Hepatocyte (in vitro differentiated cells): ENCODE data around the gene CXCL14. TPM values are rescaled to one million over a fixed set of nuclear protein-coding genes. Genes with fewer than 3 reads are reported as not detected.

Experiments used
- DNase-seq: peaks from one replicate; pipeline ENCODE4 v3.0.0-alpha.2; 2016; ENCODE audit warnings: low spot score
- H2AFZ ChIP-seq: fragments of 200-600 bp; sonication (generic); 2 replicates; pipeline ENCODE4 v1.6.0; 2016; ENCODE audit warnings: antibody characterized with exemption, mild to moderate bottlenecking
- H3K27ac ChIP-seq: fragments of 200-600 bp; sonication (generic); 2 replicates; pipeline ENCODE4 v1.5.1; 2016; ENCODE audit warnings: mild to moderate bottlenecking
- H3K27me3 ChIP-seq: fragments of 200-600 bp; sonication (generic); 2 replicates; pipeline ENCODE4 v1.6.1; 2016
- H3K36me3 ChIP-seq: fragments of 200-600 bp; sonication (generic); replicated peaks from 2 replicates; pipeline ENCODE4 v1.5.1; 2016; ENCODE audit warnings: low read depth; ENCODE audit not compliant: insufficient read depth
- H3K4me1 ChIP-seq: fragments of 200-600 bp; sonication (generic); 2 replicates; pipeline ENCODE4 v1.5.1; 2016; ENCODE audit warnings: mild to moderate bottlenecking, moderate library complexity; ENCODE audit not compliant: insufficient read depth
- H3K4me2 ChIP-seq: fragments of 200-600 bp; sonication (generic); 2 replicates; pipeline ENCODE4 v1.6.0; 2016
- H3K4me3 ChIP-seq: fragments of 200-600 bp; sonication (generic); 2 replicates; pipeline ENCODE4 v1.5.1; 2016; ENCODE audit warnings: mild to moderate bottlenecking
- H3K79me2 ChIP-seq: fragments of 200-600 bp; sonication (generic); 2 replicates; pipeline ENCODE4 v1.6.0; 2017; ENCODE audit warnings: mild to moderate bottlenecking
- H3K9me2 ChIP-seq: fragments of 200-600 bp; sonication (generic); replicated peaks from 2 replicates; pipeline ENCODE4 v1.6.0; 2017; ENCODE audit warnings: mild to moderate bottlenecking; ENCODE audit not compliant: insufficient read depth
- H3K9me3 ChIP-seq: fragments of 200-600 bp; sonication (generic); 2 replicates; pipeline ENCODE4 v1.5.1; 2016; ENCODE audit warnings: low read depth, mild to moderate bottlenecking
- H4K20me1 ChIP-seq: fragments of 200-600 bp; sonication (generic); 2 replicates; pipeline ENCODE4 v1.6.0; 2016; ENCODE audit warnings: mild to moderate bottlenecking; ENCODE audit not compliant: insufficient read depth, poor library complexity, severe bottlenecking
- EZH2 ChIP-seq: fragments of 200-600 bp; sonication (generic); IDR thresholded peaks from 2 replicates; pipeline ENCODE4 v1.6.1; 2016; ENCODE audit warnings: antibody characterized with exemption, mild to moderate bottlenecking, borderline replicate concordance
- EZH2phosphoT487 ChIP-seq: fragments of 200-600 bp; sonication (generic); IDR thresholded peaks from one replicate; pipeline ENCODE4 v1.6.1; 2018; ENCODE audit warnings: antibody characterized with exemption, mild to moderate bottlenecking, low read depth, moderate library complexity; ENCODE audit not compliant: unreplicated experiment, severe bottlenecking
- WGBS: methylation state at CpG from one replicate; pipeline ENCODE4 v1.1.6; 2016; ENCODE audit warnings: low lambda C conversion rate; ENCODE audit errors: missing lambda C conversion rate; 5-methylcytosine and 5-hydroxymethylcytosine counted together
- polyA plus RNA-seq: library from polyadenylated mRNA; unstranded; fragments of >200 nt; fragmentation: Nextera tagmentation; extraction: Ambion mirVana; gene quantifications from 2 replicates; pipeline ENCODE4 v1.2.1, GENCODE V29; 2016
- total RNA-seq: library from RNA; depleted of rRNA; stranded (reverse); fragments of >200 nt; gene quantifications from 2 replicates; pipeline ENCODE4 v1.2.3, GENCODE V29; 2014
- TF ChIP-seq, protein P1 (sequence below): fragments of 200-600 bp; sonication (generic); IDR thresholded peaks from 2 replicates; pipeline ENCODE4 v1.5.1; 2016; ENCODE audit warnings: antibody characterized with exemption, mild to moderate bottlenecking; ENCODE audit not compliant: poor library complexity

Gene CXCL14
- total and polyA plus RNA-seq, 2 experiments from 2014 or later = 52.5 to 88.8 TPM

DNA sequence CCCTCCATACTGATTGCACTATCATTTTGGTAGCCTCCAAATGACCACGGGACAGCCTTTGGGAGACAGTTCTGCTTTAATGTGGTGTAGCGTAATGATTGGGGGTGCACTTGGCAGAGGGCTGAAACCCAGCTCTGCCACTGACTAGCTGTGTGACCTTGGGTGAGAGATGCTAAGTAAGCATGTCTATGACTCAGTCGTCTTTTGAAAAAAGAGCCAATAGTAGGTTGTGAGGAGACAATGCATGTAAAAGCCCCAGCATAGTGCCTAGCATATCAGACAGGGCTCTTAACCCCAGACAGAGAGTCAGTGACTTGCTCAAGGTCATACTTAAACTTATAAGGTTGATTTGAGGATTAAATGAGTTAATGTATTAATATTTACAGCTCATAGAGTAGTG, 18.0 kb upstream of the CXCL14 start:
- Histone ChIP-seq H3K9me3 (no peaks in the 10 kb centered on the region), H3K9me2 (no peaks in the 10 kb centered on the region), H3K27ac (no peak overlapping the region), H3K27me3 (peaks cover 10% of the 10 kb centered on the region), H4K20me1 (no peaks in the 10 kb centered on the region), H3K4me1 (no peaks in the 10 kb centered on the region), H3K4me2 (no peak overlapping the region), H3K79me2 (no peaks in the 10 kb centered on the region), H2AFZ (no peak overlapping the region), H3K4me3 (no peak overlapping the region), H3K36me3 (no peaks in the 10 kb centered on the region)
- DNase-seq = no peak
- TF ChIP-seq EZH2phosphoT487 = no peak
- no peak for TF ChIP-seq EZH2
- TF ChIP-seq, protein P1, sequence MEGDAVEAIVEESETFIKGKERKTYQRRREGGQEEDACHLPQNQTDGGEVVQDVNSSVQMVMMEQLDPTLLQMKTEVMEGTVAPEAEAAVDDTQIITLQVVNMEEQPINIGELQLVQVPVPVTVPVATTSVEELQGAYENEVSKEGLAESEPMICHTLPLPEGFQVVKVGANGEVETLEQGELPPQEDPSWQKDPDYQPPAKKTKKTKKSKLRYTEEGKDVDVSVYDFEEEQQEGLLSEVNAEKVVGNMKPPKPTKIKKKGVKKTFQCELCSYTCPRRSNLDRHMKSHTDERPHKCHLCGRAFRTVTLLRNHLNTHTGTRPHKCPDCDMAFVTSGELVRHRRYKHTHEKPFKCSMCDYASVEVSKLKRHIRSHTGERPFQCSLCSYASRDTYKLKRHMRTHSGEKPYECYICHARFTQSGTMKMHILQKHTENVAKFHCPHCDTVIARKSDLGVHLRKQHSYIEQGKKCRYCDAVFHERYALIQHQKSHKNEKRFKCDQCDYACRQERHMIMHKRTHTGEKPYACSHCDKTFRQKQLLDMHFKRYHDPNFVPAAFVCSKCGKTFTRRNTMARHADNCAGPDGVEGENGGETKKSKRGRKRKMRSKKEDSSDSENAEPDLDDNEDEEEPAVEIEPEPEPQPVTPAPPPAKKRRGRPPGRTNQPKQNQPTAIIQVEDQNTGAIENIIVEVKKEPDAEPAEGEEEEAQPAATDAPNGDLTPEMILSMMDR = no peak
- 93% methylated on average over 3 of the region's 3 CpGs for WGBS

DNA sequence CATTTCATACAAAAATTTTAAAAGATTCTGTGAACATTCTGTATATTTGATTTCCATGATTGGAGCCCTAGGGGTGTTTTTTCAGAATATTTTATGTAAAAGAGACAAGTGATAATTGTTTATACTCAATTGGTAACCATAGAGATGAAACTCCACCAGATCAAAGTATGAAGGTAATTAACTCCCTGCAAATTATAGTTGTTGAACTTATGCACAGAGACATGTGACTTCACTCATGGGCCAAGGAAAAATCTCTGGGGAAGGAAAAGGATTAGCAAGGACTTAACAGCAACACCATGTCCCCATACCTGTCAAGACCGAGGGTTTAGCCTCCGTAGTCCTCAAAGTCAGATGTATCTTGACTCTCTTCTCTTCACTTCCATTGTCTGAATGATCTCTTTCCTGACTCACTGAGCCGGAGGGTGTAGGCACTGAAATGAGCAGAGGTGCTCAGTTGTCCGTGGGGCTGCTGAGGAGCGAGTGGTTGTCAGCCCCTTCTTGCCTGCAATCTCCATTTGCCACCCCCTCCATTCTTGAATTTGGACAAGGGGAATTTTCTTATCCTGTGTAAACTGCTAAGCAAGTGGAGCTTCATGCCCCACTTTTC, 17.5 kb upstream of the CXCL14 start:
- Histone ChIP-seq H3K9me2 (no peaks in the 10 kb centered on the region), H4K20me1 (no peaks in the 10 kb centered on the region), H3K79me2 (no peaks in the 10 kb centered on the region), H3K9me3 (no peaks in the 10 kb centered on the region), H3K4me2 (no peak overlapping the region), H3K27ac (no peak overlapping the region), H2AFZ (no peak overlapping the region), H3K4me1 (no peaks in the 10 kb centered on the region), H3K27me3 (peaks cover 11% of the 10 kb centered on the region), H3K36me3 (no peaks in the 10 kb centered on the region), H3K4me3 (no peak overlapping the region)
- WGBS = 88% methylated on average over 5 of the region's 5 CpGs
- no peak for TF ChIP-seq EZH2
- TF ChIP-seq, protein P1 = no peak
- DNase-seq = no peak

DNA sequence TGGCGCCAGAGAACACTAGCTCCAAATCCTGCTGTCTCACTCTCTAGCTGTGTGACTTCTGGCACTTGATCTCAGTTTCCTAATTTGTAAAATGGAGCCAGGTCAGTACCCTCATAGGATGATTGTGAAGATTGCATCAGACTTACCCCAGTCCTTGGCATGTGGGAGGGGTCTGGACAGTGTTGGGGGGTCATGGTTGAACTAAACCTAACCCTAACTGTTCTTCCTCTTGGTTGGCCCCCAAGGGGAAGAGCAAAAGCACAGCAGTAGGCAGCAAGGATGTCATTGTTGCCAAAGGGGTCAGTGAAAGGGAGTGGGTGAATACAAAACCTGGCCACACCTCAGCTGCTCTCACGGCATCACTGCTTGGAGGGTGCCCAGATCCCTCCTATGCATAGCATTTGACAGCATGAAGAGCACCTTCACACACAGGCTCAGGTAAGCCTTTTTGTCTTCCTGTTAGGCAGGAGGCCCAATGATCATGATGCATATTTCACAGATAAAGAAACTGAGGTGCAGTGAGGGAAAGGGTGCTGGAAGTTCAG, 15.7 kb upstream of the CXCL14 start:
- Histone ChIP-seq H3K27ac (no peak overlapping the region), H3K27me3 (peaks cover 11% of the 10 kb centered on the region), H4K20me1 (no peaks in the 10 kb centered on the region), H3K4me2 (no peak overlapping the region), H3K9me3 (no peaks in the 10 kb centered on the region), H3K79me2 (no peaks in the 10 kb centered on the region), H3K9me2 (no peaks in the 10 kb centered on the region), H3K4me3 (no peak overlapping the region), H3K36me3 (no peaks in the 10 kb centered on the region), H2AFZ (no peak overlapping the region), H3K4me1 (no peaks in the 10 kb centered on the region)
- WGBS = 96% methylated on average over 2 of the region's 2 CpGs
- DNase-seq = no peak
- no peak for TF ChIP-seq EZH2
- TF ChIP-seq EZH2phosphoT487 = no peak
- TF ChIP-seq, protein P1 = no peak
